CD4-positive, alpha-beta T cell (primary cell): ENCODE measurements around the gene ACOD1. TPM values are rescaled to one million over a fixed set of nuclear protein-coding genes. Genes with fewer than 3 reads are reported as not detected.

ENCODE experiments used
- ATAC-seq: fragments of 200-7000 bp; cut with Tn5 transposase; one replicate; pipeline ENCODE4 v1.10.0; 2022; ENCODE audit warnings: mild to moderate bottlenecking; ENCODE audit not compliant: poor library complexity
- CTCF ChIA-PET: fragments of 350-600 bp; sonication (Branson Sonifier 250); formaldehyde crosslinking; loops from one replicate; lab custom pipeline; 2021; ENCODE audit warnings: antibody characterized with exemption, inconsistent platforms; lab: Charles Lee
- POLR2A ChIA-PET: fragments of 350-600 bp; sonication (Branson Sonifier 250); formaldehyde crosslinking; loops from one replicate; lab custom pipeline; 2021; ENCODE audit warnings: antibody characterized with exemption, inconsistent platforms; lab: Charles Lee
- DNase-seq, 14 experiments: peaks; one replicate each; pipeline ENCODE4 v3.0.0-alpha.2; 2013 to 2020; ENCODE audit warnings: mixed read lengths in 2 of 14
- H3K27ac ChIP-seq, 2 donors: one replicate each; pipeline versions ENCODE4 v1.5.1 to v1.7.0; 2013; ENCODE audit warnings: low read length in 2 of 2, low read depth in 1 of 2, mild to moderate bottlenecking in 1 of 2
- H3K27me3 ChIP-seq, 2 experiments: 1 replicate in 1 of 2; 2 replicates in 1 of 2; pipeline versions ENCODE4 v1.6.1 to v1.7.0; 2013; ENCODE audit warnings: low read length in 2 of 2, control low read depth in 1 of 2, mild to moderate bottlenecking in 1 of 2, moderate library complexity in 1 of 2; ENCODE audit not compliant: insufficient read depth in 2 of 2, control insufficient read depth in 1 of 2
- H3K36me3 ChIP-seq: one replicate; pipeline ENCODE4 v1.6.1; 2013; ENCODE audit warnings: low read length, control low read depth; ENCODE audit not compliant: insufficient read depth
- H3K4me1 ChIP-seq: one replicate; pipeline ENCODE4 v1.6.1; 2013; ENCODE audit warnings: low read length, control low read depth; ENCODE audit not compliant: insufficient read depth
- H3K4me3 ChIP-seq: one replicate; pipeline ENCODE4 v1.5.1; 2013; ENCODE audit warnings: mild to moderate bottlenecking, low read length, moderate library complexity
- H3K9me3 ChIP-seq, 2 experiments: 1 replicate in 1 of 2; 2 replicates in 1 of 2; pipeline versions ENCODE4 v1.6.1 to v1.7.0; 2013; ENCODE audit warnings: low read length in 2 of 2, mild to moderate bottlenecking in 2 of 2, control low read depth in 1 of 2, moderate library complexity in 1 of 2; ENCODE audit not compliant: control insufficient read depth in 1 of 2, insufficient read depth in 1 of 2
- H3K27ac Mint-ChIP-seq: one replicate; pipeline ENCODE4 v1.8.0; 2020; ENCODE audit warnings: mixed read lengths
- H3K27me3 Mint-ChIP-seq: one replicate; pipeline ENCODE4 v1.8.0; 2021; ENCODE audit warnings: mixed read lengths
- H3K36me3 Mint-ChIP-seq: one replicate; pipeline ENCODE4 v1.8.0; 2021; ENCODE audit warnings: low read depth, mixed read lengths
- H3K4me1 Mint-ChIP-seq: one replicate; pipeline ENCODE4 v1.8.0; 2021; ENCODE audit warnings: low read depth, mixed read lengths
- H3K4me3 Mint-ChIP-seq: one replicate; pipeline ENCODE4 v1.8.0; 2020; ENCODE audit warnings: mild to moderate bottlenecking, mixed read lengths
- H3K9me3 Mint-ChIP-seq: one replicate; pipeline ENCODE4 v1.8.0; 2020; ENCODE audit warnings: mixed read lengths
- CTCF ChIP-seq: fragments of 200-600 bp; IDR thresholded peaks from one replicate; pipeline ENCODE4 v1.8.0; 2022; ENCODE audit warnings: antibody characterized with exemption, mild to moderate bottlenecking
- intact Hi-C, 2 experiments: fragments of 100-400 bp; cut with DNase I in 1 of 2; cut with micrococcal nuclease in 1 of 2; formaldehyde crosslinking; loops; one replicate each; pipeline versions ENCODE4 v1.15.1 to v1.9.0; 2023 to 2025; cut with DNase I, micrococcal nuclease
- total RNA-seq, 174 experiments: library from RNA in 2 of 174; stranded (reverse) in 2 of 174; gene quantifications; one replicate each; pipeline ENCODE4 v1.2.3 and lab custom pipeline; 2021 to 2026

The ACOD1 gene
- total RNA-seq, 2 experiments from 2014 or later = not detected

GRCh38 chr13:76993473-76993872 is 45.2 kb downstream of the ACOD1 start:
- DNase-seq = no peak
- Mint-ChIP-seq H3K27me3 (no peaks in the 10 kb centered on the region), H3K27ac (peak overlapping the region; percentile 99), H3K9me3 (no peaks in the 10 kb centered on the region), H3K36me3 (peaks cover 62% of the 10 kb centered on the region), H3K4me1 (peaks cover 67% of the 10 kb centered on the region), H3K4me3 (peak overlapping the region; percentile 97)
- Histone ChIP-seq H3K4me1 (peaks cover 30% of the 10 kb centered on the region), H3K27me3 (no peaks in the 10 kb centered on the region), H3K36me3 (peaks cover 17% of the 10 kb centered on the region), H3K4me3 (no peak overlapping the region), H3K27ac (no peak overlapping the region), H3K9me3 (no peaks in the 10 kb centered on the region)
- ATAC-seq = no peak
- CTCF ChIA-PET = interaction anchor here (1.0 to 2.5 kb wide), 3 partner anchors 9 to 33 kb away, joined by 5 to 15 read pairs (median 14); partner anchors contain the start of gene FBXL3
- POLR2A ChIA-PET = interaction anchor here (1.0 to 5.9 kb wide), 11 partner anchors 10 to 1667 kb away, joined by 3 to 211 read pairs (median 14); partner anchors contain the start of genes FBXL3 and KCTD12
- TF ChIP-seq CTCF = no peak
- intact Hi-C loops = loop anchor here (2.0 to 10.0 kb wide), 6 partner anchors 33 to 1449 kb away; partner anchors contain the start of genes KCTD12 (in 2 of the 2), MYCBP2 (in 2 of the 2), FBXL3 (in 1 of the 2) and SLAIN1 (in 1 of the 2)

- intact Hi-C loops = loop anchor here (1.0 to 10.0 kb wide), 6 partner anchors 31 to 1449 kb away; partner anchors contain the start of genes KCTD12 (in 2 of the 2), MYCBP2 (in 2 of the 2), SLAIN1 (in 1 of the 2) and UCHL3 (in 1 of the 2)
- peak overlapping the region; percentile 97 for H3K4me3 Mint-ChIP-seq
- no peaks in the 10 kb centered on the region for H3K27me3 Mint-ChIP-seq
- Histone ChIP-seq H3K27me3 (no peaks in the 10 kb centered on the region), H3K4me1 (peaks cover 30% of the 10 kb centered on the region), H3K4me3 (no peak overlapping the region), H3K9me3 (no peaks in the 10 kb centered on the region), H3K36me3 (peaks cover 23% of the 10 kb centered on the region), H3K27ac (no peak overlapping the region)
- H3K27ac Mint-ChIP-seq = peak overlapping the region; percentile 99
- DNase-seq = no peak
- no peak for TF ChIP-seq CTCF
- no peaks in the 10 kb centered on the region for H3K9me3 Mint-ChIP-seq
- ChIA-PET POLR2A (interaction anchor here (1.1 to 5.9 kb wide), 2 partner anchors 16 to 32 kb away, joined by 3 to 211 read pairs; partner anchors contain the start of gene FBXL3), CTCF (interaction anchor here (1.9 kb wide), 1 partner anchor 14 kb away, joined by 8 read pairs; no protein-coding TSS in a partner anchor)
- H3K4me1 Mint-ChIP-seq = peaks cover 75% of the 10 kb centered on the region
- no peak for ATAC-seq
- H3K36me3 Mint-ChIP-seq = peaks cover 71% of the 10 kb centered on the region
Observed at GRCh38 chr13:76994281-76994680, 46.0 kb downstream of the ACOD1 start.

GRCh38 chr13:77000475-77000874 is 52.2 kb downstream of the ACOD1 start:
- Mint-ChIP-seq H3K27me3 (no peaks in the 10 kb centered on the region), H3K4me3 (no peak overlapping the region), H3K9me3 (no peaks in the 10 kb centered on the region), H3K27ac (peak overlapping the region; percentile 79), H3K36me3 (peaks cover 84% of the 10 kb centered on the region), H3K4me1 (peaks cover 67% of the 10 kb centered on the region)
- CTCF ChIA-PET = interaction anchor here (0.8 to 2.2 kb wide), 3 partner anchors 8 to 26 kb away, joined by 3 to 15 read pairs (median 3); partner anchors contain the start of gene FBXL3
- POLR2A ChIA-PET = interaction anchor here (1.0 to 1.3 kb wide), 4 partner anchors 9 to 27 kb away, joined by 3 to 7 read pairs (median 4); partner anchors contain the start of genes CLN5 and FBXL3
- H3K4me3 ChIP-seq = no peak overlapping the region
- H3K9me3 ChIP-seq = no peaks in the 10 kb centered on the region
- TF ChIP-seq CTCF = no peak
- H3K27me3 ChIP-seq = no peaks in the 10 kb centered on the region
- peak overlapping the region in 1 of 2 donors; percentile 19 for H3K27ac ChIP-seq
- peaks cover 7% of the 10 kb centered on the region for H3K4me1 ChIP-seq
- ATAC-seq (no peak), DNase-seq (no peak)
- peaks cover 51% of the 10 kb centered on the region for H3K36me3 ChIP-seq
- intact Hi-C loops = no loop called here
